Measurements from ENCODE around the gene PRICKLE1.

Gene PRICKLE1

GRCh38 chr12:42589465-42590329 is at the start of gene PRICKLE1:
PRICKLE1 (minus strand) TSS chr12:42589746; CDS start chr12:42472516, 117,230 bp downstream.
- no peak for DNase-seq

GRCh38 chr12:42638697-42639096 is 49.2 kb upstream of the PRICKLE1 start:
- DNase-seq: no peak

- no peak for DNase-seq
Measured at GRCh38 chr12:42638011-42638410, 48.5 kb upstream of the PRICKLE1 start.

GRCh38 chr12:42636993-42637392 is 47.4 kb upstream of the PRICKLE1 start:
- no peak for DNase-seq

GRCh38 chr12:42633594-42633993 is 44.0 kb upstream of the PRICKLE1 start:
- no peak for DNase-seq

GRCh38 chr12:42631513-42631912 is 42.0 kb upstream of the PRICKLE1 start:
- no peak for DNase-seq

GRCh38 chr12:42630314-42630713 is 40.8 kb upstream of the PRICKLE1 start:
- no peak for DNase-seq

GRCh38 chr12:42627151-42627550 is 37.6 kb upstream of the PRICKLE1 start:
- DNase-seq: no peak

- no peak for DNase-seq
Measured at GRCh38 chr12:42625611-42626010, 36.1 kb upstream of the PRICKLE1 start.

- DNase-seq: no peak
Measured at GRCh38 chr12:42617622-42618021, 28.1 kb upstream of the PRICKLE1 start.

GRCh38 chr12:42615006-42615405 is 25.5 kb upstream of the PRICKLE1 start:
- no peak for DNase-seq

GRCh38 chr12:42612231-42612613 is 22.7 kb upstream of the PRICKLE1 start:
- DNase-seq: no peak

GRCh38 chr12:42611571-42612230 is 22.2 kb upstream of the PRICKLE1 start:
- DNase-seq: no peak

- no peak for DNase-seq
Measured at GRCh38 chr12:42609605-42610004, 20.1 kb upstream of the PRICKLE1 start.

- no peak for DNase-seq
Measured at GRCh38 chr12:42608196-42608825, 18.8 kb upstream of the PRICKLE1 start.

GRCh38 chr12:42607584-42608058 is 18.1 kb upstream of the PRICKLE1 start:
- no peak for DNase-seq

GRCh38 chr12:42606471-42606870 is 16.9 kb upstream of the PRICKLE1 start:
- DNase-seq: no peak

- DNase-seq: no peak
Measured at GRCh38 chr12:42605685-42606084, 16.1 kb upstream of the PRICKLE1 start.

- DNase-seq: no peak
Measured at GRCh38 chr12:42603246-42603990, 13.9 kb upstream of the PRICKLE1 start.

GRCh38 chr12:42593874-42594273 is 4.3 kb upstream of the PRICKLE1 start:
- DNase-seq: no peak

- DNase-seq: no peak
Measured at GRCh38 chr12:42590330-42590934, 886 bp upstream of the PRICKLE1 start.

All from DMS79 treated with DMSO at 0.1 percent for 48 hours (cell line).